Liver (tissue), 3 donors: ENCODE data around the gene TRPM2.

Source experiments
- FOXA1 ChIP-seq: IDR thresholded peaks from 2 replicates; pipeline ENCODE4 v1.6.1; 2016; ENCODE audit warnings: antibody characterized with exemption
- GABPA ChIP-seq, 2 donors: IDR thresholded peaks in 1 of 2; conservative IDR thresholded peaks in 1 of 2; 2 replicates each; pipeline ENCODE4 v1.6.1; 2016; ENCODE audit warnings: antibody characterized with exemption in 2 of 2, mild to moderate bottlenecking in 1 of 2, moderate library complexity in 1 of 2
- RAD21 ChIP-seq, 2 donors: IDR thresholded peaks; 2 replicates each; pipeline ENCODE4 v1.6.1; 2016; ENCODE audit warnings: antibody characterized with exemption in 2 of 2, mild to moderate bottlenecking in 2 of 2
- RXRA ChIP-seq, 2 donors: IDR thresholded peaks; 2 replicates each; pipeline ENCODE4 v1.6.1; 2017 to 2018; ENCODE audit warnings: antibody characterized with exemption in 2 of 2, mild to moderate bottlenecking in 1 of 2
- TAF1 ChIP-seq: conservative IDR thresholded peaks from 2 replicates; pipeline ENCODE4 v1.6.1; 2016; ENCODE audit warnings: antibody characterized with exemption, mild to moderate bottlenecking
- YY1 ChIP-seq: IDR thresholded peaks from 2 replicates; pipeline ENCODE4 v1.6.1; 2016; ENCODE audit warnings: antibody characterized with exemption, mild to moderate bottlenecking
- TF ChIP-seq, protein P1 (sequence below): fragments of 150-350 bp; IDR thresholded peaks from 2 replicates; pipeline ENCODE4 v1.5.1; 2017; ENCODE audit warnings: improper control_type of control experiment, low read depth, low read length; ENCODE audit not compliant: missing input control
- TF ChIP-seq, protein P2 (sequence below): IDR thresholded peaks from 2 replicates; pipeline ENCODE4 v1.6.1; 2016; ENCODE audit warnings: antibody characterized with exemption
- donor health status: healthy.
- donor health status: healthy.

DNA sequence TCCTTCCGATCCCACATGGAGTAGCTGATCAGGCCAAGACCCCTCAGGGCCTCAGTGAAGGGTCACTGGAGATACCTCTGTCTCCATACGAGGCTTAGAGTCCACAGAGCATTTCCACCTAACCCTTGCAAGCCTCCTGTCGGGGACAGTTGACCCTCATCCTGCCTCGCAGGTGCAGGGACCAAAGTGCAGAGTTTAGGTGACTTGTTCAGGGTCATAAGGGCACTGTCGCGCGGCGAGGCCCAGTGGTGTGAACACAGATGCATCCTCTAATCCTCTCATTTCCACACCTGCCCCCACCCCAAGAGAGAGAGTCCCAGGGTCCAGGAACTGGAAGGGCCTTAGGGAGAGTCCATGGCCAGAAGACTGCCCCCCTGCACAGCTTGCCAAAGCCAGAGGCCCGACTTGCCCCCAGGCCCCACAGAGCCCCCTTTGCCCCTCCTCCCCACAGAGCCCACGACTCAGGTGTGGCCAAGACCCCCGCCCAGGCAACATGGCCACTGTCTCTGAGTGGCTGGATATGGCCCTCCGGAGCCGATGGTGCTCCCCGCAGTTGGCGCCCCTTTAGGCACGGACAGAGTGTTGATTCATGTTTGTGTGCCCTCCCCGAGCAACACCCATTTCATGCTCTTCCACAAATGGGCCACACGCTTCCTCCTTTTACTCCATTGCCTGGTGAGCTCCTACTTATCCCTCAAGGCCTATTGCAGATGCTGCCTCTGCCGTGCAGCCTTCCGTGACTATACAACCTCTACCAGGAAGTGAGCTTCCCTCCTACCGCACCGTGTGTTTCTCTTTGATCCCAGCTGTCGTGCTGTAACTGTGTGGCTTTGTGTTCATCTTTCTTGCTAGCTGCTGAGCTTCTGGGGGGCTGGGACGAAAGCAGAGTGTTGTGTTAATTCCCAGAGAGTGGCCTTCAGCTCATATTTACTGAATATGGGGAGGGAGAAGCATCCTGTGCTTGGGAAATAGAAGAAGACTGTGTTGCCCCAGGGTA lies 1.7 kb downstream of the TRPM2 start:
- TF ChIP-seq GABPA (IDR thresholded peaks at IDR 0.05 in 1 of 2, conservative IDR thresholded peaks at IDR 0.05 in 1 of 2), result no peak
- TF ChIP-seq, protein P1, sequence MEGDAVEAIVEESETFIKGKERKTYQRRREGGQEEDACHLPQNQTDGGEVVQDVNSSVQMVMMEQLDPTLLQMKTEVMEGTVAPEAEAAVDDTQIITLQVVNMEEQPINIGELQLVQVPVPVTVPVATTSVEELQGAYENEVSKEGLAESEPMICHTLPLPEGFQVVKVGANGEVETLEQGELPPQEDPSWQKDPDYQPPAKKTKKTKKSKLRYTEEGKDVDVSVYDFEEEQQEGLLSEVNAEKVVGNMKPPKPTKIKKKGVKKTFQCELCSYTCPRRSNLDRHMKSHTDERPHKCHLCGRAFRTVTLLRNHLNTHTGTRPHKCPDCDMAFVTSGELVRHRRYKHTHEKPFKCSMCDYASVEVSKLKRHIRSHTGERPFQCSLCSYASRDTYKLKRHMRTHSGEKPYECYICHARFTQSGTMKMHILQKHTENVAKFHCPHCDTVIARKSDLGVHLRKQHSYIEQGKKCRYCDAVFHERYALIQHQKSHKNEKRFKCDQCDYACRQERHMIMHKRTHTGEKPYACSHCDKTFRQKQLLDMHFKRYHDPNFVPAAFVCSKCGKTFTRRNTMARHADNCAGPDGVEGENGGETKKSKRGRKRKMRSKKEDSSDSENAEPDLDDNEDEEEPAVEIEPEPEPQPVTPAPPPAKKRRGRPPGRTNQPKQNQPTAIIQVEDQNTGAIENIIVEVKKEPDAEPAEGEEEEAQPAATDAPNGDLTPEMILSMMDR, result no peak
- no peak for TF ChIP-seq FOXA1
- TF ChIP-seq, protein P2, sequence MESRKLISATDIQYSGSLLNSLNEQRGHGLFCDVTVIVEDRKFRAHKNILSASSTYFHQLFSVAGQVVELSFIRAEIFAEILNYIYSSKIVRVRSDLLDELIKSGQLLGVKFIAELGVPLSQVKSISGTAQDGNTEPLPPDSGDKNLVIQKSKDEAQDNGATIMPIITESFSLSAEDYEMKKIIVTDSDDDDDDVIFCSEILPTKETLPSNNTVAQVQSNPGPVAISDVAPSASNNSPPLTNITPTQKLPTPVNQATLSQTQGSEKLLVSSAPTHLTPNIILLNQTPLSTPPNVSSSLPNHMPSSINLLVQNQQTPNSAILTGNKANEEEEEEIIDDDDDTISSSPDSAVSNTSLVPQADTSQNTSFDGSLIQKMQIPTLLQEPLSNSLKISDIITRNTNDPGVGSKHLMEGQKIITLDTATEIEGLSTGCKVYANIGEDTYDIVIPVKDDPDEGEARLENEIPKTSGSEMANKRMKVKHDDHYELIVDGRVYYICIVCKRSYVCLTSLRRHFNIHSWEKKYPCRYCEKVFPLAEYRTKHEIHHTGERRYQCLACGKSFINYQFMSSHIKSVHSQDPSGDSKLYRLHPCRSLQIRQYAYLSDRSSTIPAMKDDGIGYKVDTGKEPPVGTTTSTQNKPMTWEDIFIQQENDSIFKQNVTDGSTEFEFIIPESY, result no peak
- TF ChIP-seq YY1, result no peak
- TF ChIP-seq RAD21 (IDR thresholded peaks at IDR 0.05), result no peak
- no peak for TF ChIP-seq TAF1
- no peak for TF ChIP-seq RXRA (IDR thresholded peaks at IDR 0.05)
